ENCODE measurements around the gene CREG2.

The CREG2 gene

DNA sequence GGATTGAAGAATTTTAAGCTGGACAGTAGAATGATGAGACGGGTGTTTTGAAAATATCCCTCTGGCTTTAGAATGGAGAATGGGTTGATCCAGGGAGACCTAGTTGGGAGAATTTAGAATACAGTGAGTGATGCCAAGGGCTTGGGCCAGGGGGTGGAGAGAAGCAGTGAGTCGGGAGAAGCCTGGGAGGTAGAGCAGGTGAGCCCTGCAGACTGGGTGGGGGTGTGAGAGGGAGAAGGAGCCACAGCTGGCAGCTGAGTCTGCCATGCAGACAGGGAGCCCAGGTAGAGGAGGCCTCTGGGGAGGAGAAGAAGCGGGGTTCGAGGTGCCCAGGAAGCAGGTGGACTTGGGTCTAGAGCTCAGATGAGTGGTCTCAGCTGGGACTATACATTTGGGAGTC lies 18.2 kb downstream of the CREG2 start:
- H3K9me3 ChIP-seq (ENCODE audit: low read length): no peaks in the 10 kb centered on the region
- H3K9ac ChIP-seq (ENCODE audit: low read length): no peak overlapping the region
- no peaks in the 10 kb centered on the region for H3K36me3 ChIP-seq (ENCODE audit: insufficient read depth, low read length)
- H3K4me3 ChIP-seq (ENCODE audit: low read depth in 1 of 2, low read length in 2 of 2): no peak overlapping the region
- H3K27me3 ChIP-seq (ENCODE audit: control insufficient read depth in 1 of 2, insufficient read depth in 2 of 2, low read length in 2 of 2): no peaks in the 10 kb centered on the region
- H3K27ac ChIP-seq (ENCODE audit: low read depth, low read length): no peak overlapping the region
- no peaks in the 10 kb centered on the region for H3K4me1 ChIP-seq (ENCODE audit: insufficient read depth, low read length)

DNA sequence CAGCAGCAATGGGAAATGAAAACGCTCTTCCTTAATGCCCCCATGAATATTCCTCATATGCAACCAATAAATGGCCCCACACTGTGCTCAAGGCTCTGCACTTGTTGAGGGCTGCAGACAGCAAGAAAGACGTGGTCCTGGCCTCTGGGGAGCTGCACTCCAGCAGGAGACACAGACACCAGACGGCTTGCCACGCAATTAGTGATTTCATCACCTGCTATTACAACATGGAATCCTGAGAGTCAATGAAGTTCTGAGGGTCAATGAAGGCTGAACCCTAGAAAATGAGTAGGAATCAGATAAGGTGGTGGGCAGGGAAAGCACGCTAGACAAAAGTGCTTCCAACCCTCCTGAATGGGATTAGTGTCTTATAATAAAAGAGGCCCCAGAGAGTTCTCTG lies 18.9 kb downstream of the CREG2 start:
- H3K27ac ChIP-seq (ENCODE audit: low read depth, low read length): no peak overlapping the region
- no peaks in the 10 kb centered on the region for H3K9me3 ChIP-seq (ENCODE audit: low read length)
- no peaks in the 10 kb centered on the region for H3K4me1 ChIP-seq (ENCODE audit: insufficient read depth, low read length)
- H3K27me3 ChIP-seq (ENCODE audit: control insufficient read depth in 1 of 2, insufficient read depth in 2 of 2, low read length in 2 of 2): no peaks in the 10 kb centered on the region
- no peak overlapping the region for H3K4me3 ChIP-seq (ENCODE audit: low read depth in 1 of 2, low read length in 2 of 2)
- no peaks in the 10 kb centered on the region for H3K36me3 ChIP-seq (ENCODE audit: insufficient read depth, low read length)
- no peak overlapping the region for H3K9ac ChIP-seq (ENCODE audit: low read length)

DNA sequence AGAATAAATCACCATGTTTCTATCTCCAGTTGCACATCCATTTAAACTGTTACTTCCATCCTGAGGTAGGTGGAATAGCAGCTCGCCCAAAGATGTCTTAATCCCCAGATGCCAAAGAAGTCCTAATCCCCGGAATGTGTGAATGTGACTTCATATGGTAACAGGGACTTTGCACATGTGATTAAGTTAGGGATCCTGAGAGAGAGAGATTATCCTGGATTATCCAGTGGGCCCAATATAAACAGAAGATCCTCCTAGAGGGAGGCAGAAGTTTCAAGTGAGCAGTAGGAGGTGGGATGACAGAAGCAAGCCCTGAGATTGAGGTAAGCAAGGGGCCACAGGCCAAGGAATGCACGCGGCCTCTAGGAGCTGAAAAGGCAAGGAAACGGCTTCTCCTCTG lies 19.8 kb downstream of the CREG2 start:
- H3K9me3 ChIP-seq (ENCODE audit: low read length): no peaks in the 10 kb centered on the region
- H3K27ac ChIP-seq (ENCODE audit: low read depth, low read length): no peak overlapping the region
- H3K27me3 ChIP-seq (ENCODE audit: control insufficient read depth in 1 of 2, insufficient read depth in 2 of 2, low read length in 2 of 2): no peaks in the 10 kb centered on the region
- H3K4me1 ChIP-seq (ENCODE audit: insufficient read depth, low read length): no peaks in the 10 kb centered on the region
- no peak overlapping the region for H3K9ac ChIP-seq (ENCODE audit: low read length)
- H3K36me3 ChIP-seq (ENCODE audit: insufficient read depth, low read length): no peaks in the 10 kb centered on the region
- no peak overlapping the region for H3K4me3 ChIP-seq (ENCODE audit: low read depth in 1 of 2, low read length in 2 of 2)

DNA sequence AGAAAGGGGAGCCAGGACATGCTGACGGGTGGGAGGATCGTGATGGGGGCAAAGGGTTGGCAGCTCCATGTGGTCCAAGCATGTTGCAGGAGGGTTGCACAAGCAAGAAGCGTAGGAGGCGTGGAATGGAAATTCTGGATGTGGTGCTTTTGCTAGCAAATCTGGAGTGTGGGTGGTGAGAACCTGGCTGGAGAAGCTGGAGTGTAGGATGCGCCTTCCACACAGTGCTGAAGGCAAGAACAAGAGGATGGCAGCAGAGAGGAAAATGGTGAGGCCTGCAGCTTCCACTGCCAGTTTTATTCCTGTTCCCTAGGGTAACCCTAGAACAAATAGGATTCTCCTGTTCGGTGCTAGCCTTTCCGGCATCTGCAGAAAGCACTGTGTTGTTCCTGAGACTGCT lies 22.4 kb downstream of the CREG2 start:
- no peaks in the 10 kb centered on the region for H3K36me3 ChIP-seq (ENCODE audit: insufficient read depth, low read length)
- no peak overlapping the region for H3K27ac ChIP-seq (ENCODE audit: low read depth, low read length)
- H3K4me1 ChIP-seq (ENCODE audit: insufficient read depth, low read length): no peaks in the 10 kb centered on the region
- H3K9ac ChIP-seq (ENCODE audit: low read length): no peak overlapping the region
- H3K4me3 ChIP-seq (ENCODE audit: low read depth in 1 of 2, low read length in 2 of 2): no peak overlapping the region
- no peaks in the 10 kb centered on the region for H3K27me3 ChIP-seq (ENCODE audit: control insufficient read depth in 1 of 2, insufficient read depth in 2 of 2, low read length in 2 of 2)
- H3K9me3 ChIP-seq (ENCODE audit: low read length): no peaks in the 10 kb centered on the region

DNA sequence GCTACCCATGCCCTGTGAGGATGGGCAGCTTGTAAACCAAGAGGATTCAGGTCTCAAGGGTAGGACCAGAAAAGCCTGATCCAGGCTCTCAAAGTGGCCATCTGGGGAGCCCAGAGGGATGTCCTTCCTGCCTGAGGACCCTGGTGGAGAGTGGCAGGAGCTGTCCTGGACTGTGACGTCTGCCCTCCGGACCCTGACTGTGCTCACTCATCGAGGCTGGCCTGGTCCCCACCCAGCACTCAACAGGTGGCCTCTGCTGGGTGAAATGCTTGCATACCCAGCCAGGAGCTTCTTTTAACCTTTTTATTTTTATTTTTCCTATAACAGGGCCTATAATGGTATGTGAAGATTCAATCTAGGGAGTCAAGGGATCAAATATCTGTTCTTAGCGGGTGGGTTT lies 24.5 kb downstream of the CREG2 start:
- H3K4me1 ChIP-seq (ENCODE audit: insufficient read depth, low read length): no peaks in the 10 kb centered on the region
- H3K27ac ChIP-seq (ENCODE audit: low read depth, low read length): no peak overlapping the region
- H3K9me3 ChIP-seq (ENCODE audit: low read length): no peaks in the 10 kb centered on the region

DNA sequence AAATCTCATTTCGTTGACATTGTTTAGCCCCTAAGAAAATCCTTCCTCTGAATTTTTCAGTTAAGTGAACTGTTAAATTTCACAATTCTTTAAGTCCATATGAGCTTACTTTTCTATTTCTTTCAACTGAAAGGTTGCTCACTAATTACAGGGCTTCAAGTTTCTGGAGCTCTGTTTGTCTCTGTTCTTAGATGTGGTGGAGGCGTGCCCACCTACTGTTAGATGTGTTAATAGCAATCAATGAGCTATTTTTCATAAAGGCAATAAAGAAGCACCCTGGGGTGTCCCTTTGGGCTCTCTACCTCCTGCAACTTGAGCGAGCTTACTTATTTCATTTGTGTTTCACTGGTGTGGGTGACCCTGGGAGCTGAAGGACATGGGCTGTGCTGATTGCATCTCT lies 25.0 kb downstream of the CREG2 start:
- H3K27ac ChIP-seq (ENCODE audit: low read depth, low read length): no peak overlapping the region
- no peaks in the 10 kb centered on the region for H3K4me1 ChIP-seq (ENCODE audit: insufficient read depth, low read length)
- H3K36me3 ChIP-seq (ENCODE audit: insufficient read depth, low read length): no peaks in the 10 kb centered on the region
- H3K9me3 ChIP-seq (ENCODE audit: low read length): no peaks in the 10 kb centered on the region
- H3K4me3 ChIP-seq (ENCODE audit: low read depth in 1 of 2, low read length in 2 of 2): no peak overlapping the region
- H3K9ac ChIP-seq (ENCODE audit: low read length): no peak overlapping the region
- H3K27me3 ChIP-seq (ENCODE audit: control insufficient read depth in 1 of 2, insufficient read depth in 2 of 2, low read length in 2 of 2): no peaks in the 10 kb centered on the region

More for the DNA sequence above, 24.5 kb downstream of the CREG2 start:
- no peak overlapping the region for H3K9ac ChIP-seq (ENCODE audit: low read length)
- H3K36me3 ChIP-seq (ENCODE audit: insufficient read depth, low read length): no peaks in the 10 kb centered on the region
- no peaks in the 10 kb centered on the region for H3K27me3 ChIP-seq (ENCODE audit: control insufficient read depth in 1 of 2, insufficient read depth in 2 of 2, low read length in 2 of 2)
- no peak overlapping the region for H3K4me3 ChIP-seq (ENCODE audit: low read depth in 1 of 2, low read length in 2 of 2)

DNA sequence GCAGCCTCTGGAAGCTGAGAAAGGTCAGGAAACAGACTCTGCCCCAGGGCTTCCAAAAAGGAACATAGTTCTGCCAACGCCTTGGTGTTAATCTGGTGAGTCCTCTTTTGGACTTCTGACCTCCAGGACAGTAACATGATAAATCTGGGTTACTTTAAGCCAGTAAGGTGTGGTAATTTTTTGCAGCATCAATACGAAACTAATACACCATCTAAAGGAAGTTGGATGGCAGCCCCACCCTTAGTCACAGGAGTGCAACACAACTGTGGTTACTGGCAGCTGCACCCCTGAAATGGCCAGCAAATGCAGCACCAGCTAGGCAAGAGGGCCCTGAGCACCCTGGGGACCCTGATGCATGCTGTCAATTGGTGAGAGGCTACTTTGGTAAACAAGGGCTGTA lies 25.8 kb downstream of the CREG2 start:
- Histone ChIP-seq H3K27me3 (ENCODE audit: control insufficient read depth in 1 of 2, insufficient read depth in 2 of 2, low read length in 2 of 2) (no peaks in the 10 kb centered on the region), H3K9ac (ENCODE audit: low read length) (no peak overlapping the region), H3K36me3 (ENCODE audit: insufficient read depth, low read length) (no peaks in the 10 kb centered on the region), H3K4me3 (ENCODE audit: low read depth in 1 of 2, low read length in 2 of 2) (no peak overlapping the region), H3K27ac (ENCODE audit: low read depth, low read length) (no peak overlapping the region), H3K9me3 (ENCODE audit: low read length) (no peaks in the 10 kb centered on the region), H3K4me1 (ENCODE audit: insufficient read depth, low read length) (no peaks in the 10 kb centered on the region)

DNA sequence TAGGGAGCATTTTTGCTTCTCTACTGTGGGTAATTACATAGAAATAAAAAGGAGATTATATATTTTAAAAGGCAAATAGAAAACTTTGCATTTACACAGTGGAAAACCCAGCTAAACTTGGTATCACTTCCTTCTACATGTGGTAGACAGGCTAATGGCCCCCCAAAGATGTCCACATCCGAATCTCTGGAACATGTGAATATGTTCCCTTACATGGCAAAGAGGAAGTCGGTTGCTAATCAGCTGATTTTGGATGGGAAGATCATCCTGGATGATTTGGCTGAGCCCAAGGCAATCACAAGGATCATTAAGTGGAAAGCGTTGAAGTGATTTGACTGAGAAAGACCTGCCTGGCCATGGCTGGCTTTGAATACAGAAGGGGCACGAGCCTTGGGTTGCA lies 26.2 kb downstream of the CREG2 start:
- no peak overlapping the region for H3K27ac ChIP-seq (ENCODE audit: low read depth, low read length)
- no peaks in the 10 kb centered on the region for H3K4me1 ChIP-seq (ENCODE audit: insufficient read depth, low read length)
- no peaks in the 10 kb centered on the region for H3K9me3 ChIP-seq (ENCODE audit: low read length)
- no peak overlapping the region for H3K4me3 ChIP-seq (ENCODE audit: low read depth in 1 of 2, low read length in 2 of 2)
- no peak overlapping the region for H3K9ac ChIP-seq (ENCODE audit: low read length)
- H3K27me3 ChIP-seq (ENCODE audit: control insufficient read depth in 1 of 2, insufficient read depth in 2 of 2, low read length in 2 of 2): no peaks in the 10 kb centered on the region
- no peaks in the 10 kb centered on the region for H3K36me3 ChIP-seq (ENCODE audit: insufficient read depth, low read length)

DNA sequence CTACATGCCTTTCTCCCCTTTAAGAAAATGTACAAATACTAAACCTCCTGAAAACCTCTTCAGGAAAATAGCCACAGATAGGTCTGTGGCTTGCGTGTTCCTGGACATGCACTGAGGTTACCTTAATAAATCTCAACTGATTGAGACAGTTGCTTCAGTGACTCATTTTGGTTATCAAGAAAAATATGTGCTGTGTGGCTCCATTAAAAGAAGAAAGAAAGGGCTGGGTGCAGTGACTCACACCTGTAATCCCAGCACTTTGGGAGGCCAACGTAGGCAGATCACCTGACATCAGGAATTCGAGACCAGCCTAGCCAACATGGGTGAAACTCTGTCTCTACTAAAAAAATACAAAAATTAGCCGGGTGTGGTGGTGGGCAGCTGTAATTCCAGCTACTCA lies 27.1 kb downstream of the CREG2 start:
- H3K9ac ChIP-seq (ENCODE audit: low read length): no peak overlapping the region
- no peak overlapping the region for H3K27ac ChIP-seq (ENCODE audit: low read depth, low read length)
- no peaks in the 10 kb centered on the region for H3K4me1 ChIP-seq (ENCODE audit: insufficient read depth, low read length)
- no peak overlapping the region for H3K4me3 ChIP-seq (ENCODE audit: low read depth in 1 of 2, low read length in 2 of 2)
- H3K36me3 ChIP-seq (ENCODE audit: insufficient read depth, low read length): no peaks in the 10 kb centered on the region
- H3K9me3 ChIP-seq (ENCODE audit: low read length): no peaks in the 10 kb centered on the region
- no peaks in the 10 kb centered on the region for H3K27me3 ChIP-seq (ENCODE audit: control insufficient read depth in 1 of 2, insufficient read depth in 2 of 2, low read length in 2 of 2)

DNA sequence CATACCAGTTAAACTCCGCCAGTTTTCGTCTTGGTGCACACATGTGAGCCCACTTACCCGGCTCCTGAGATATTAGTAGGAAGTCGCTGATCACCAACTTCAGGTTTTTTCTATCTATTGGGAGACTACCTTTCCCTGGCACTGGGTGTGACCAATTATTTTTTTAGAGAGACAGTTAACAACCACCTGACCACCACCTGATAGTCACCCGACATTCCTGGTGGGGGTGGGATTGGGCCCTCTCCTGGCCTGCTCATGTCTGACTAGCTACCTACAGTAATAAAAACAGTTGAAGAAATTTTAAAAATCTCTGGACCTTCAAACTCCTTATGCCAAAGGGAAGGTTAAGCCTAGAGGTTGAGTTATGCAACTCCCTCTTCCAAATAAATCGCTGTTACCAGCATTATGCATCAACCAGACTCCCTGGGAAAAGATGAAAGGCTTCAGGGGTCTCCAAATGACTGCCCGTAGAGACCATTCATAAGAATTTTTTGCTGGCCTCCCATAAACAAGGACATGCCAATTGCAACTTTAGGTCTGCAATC lies 27.8 kb downstream of the CREG2 start:
- Histone ChIP-seq H3K9me3 (ENCODE audit: low read length) (no peaks in the 10 kb centered on the region), H3K27ac (ENCODE audit: low read depth, low read length) (no peak overlapping the region), H3K27me3 (ENCODE audit: control insufficient read depth in 1 of 2, insufficient read depth in 2 of 2, low read length in 2 of 2) (no peaks in the 10 kb centered on the region), H3K4me1 (ENCODE audit: insufficient read depth, low read length) (no peaks in the 10 kb centered on the region), H3K36me3 (ENCODE audit: insufficient read depth, low read length) (no peaks in the 10 kb centered on the region), H3K4me3 (ENCODE audit: low read depth in 1 of 2, low read length in 2 of 2) (no peak overlapping the region), H3K9ac (ENCODE audit: low read length) (no peak overlapping the region)

DNA sequence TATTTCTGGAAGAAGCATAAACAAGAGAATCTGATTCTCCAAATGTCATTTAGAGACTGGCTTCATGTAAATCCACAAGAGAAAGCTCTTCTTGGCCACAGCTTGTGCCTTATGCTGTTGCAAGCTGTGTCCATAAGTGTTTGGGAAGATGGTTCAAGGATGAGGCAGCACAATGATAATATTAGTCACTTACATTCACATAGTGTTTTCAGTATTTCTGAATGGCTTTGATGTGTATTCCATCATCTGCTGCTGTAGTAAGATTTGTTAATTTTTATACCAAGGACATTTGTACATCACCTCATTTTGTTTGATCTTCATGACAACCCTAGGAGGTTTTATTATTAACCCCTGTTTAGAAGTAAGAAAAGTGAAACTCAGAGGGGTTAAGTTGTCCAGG lies 29.9 kb downstream of the CREG2 start:
- no peaks in the 10 kb centered on the region for H3K27me3 ChIP-seq (ENCODE audit: control insufficient read depth in 1 of 2, insufficient read depth in 2 of 2, low read length in 2 of 2)
- H3K4me1 ChIP-seq (ENCODE audit: insufficient read depth, low read length): no peaks in the 10 kb centered on the region
- H3K36me3 ChIP-seq (ENCODE audit: insufficient read depth, low read length): no peaks in the 10 kb centered on the region
- no peaks in the 10 kb centered on the region for H3K9me3 ChIP-seq (ENCODE audit: low read length)
- H3K27ac ChIP-seq (ENCODE audit: low read depth, low read length): no peak overlapping the region
- no peak overlapping the region for H3K9ac ChIP-seq (ENCODE audit: low read length)
- no peak overlapping the region for H3K4me3 ChIP-seq (ENCODE audit: low read depth in 1 of 2, low read length in 2 of 2)

DNA sequence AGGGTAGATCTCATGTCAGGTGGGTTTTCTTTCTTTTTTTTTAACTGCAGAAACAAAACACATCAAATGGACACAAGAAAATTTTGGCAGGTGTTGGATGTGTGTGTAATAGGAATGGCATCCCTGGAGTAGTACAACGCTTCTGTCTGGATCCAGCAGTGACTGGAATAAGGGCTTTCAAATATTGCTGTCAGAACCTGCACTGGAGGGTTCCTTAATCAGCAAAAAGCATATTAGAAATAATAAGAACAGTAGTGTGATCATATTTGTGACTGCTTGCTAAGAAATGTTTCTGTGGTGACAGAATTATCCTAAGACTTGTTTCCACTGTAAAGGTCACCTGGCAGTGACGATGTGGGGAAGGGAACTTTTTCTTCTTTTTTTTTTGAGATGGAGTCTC lies 30.8 kb downstream of the CREG2 start:
- Histone ChIP-seq H3K27me3 (ENCODE audit: control insufficient read depth in 1 of 2, insufficient read depth in 2 of 2, low read length in 2 of 2) (no peaks in the 10 kb centered on the region), H3K9ac (ENCODE audit: low read length) (no peak overlapping the region), H3K36me3 (ENCODE audit: insufficient read depth, low read length) (no peaks in the 10 kb centered on the region), H3K9me3 (ENCODE audit: low read length) (no peaks in the 10 kb centered on the region), H3K27ac (ENCODE audit: low read depth, low read length) (no peak overlapping the region), H3K4me1 (ENCODE audit: insufficient read depth, low read length) (no peaks in the 10 kb centered on the region), H3K4me3 (ENCODE audit: low read depth in 1 of 2, low read length in 2 of 2) (no peak overlapping the region)

All from muscle layer of colon (tissue), 2 donors.